Upper lobe of right lung (tissue), 1 donor: ENCODE results near the gene CRYL1. TPM values are rescaled to one million over a fixed set of nuclear protein-coding genes. Genes with fewer than 3 reads are reported as not detected.

Experiments used
- ATAC-seq: fragments of 200-7000 bp; cut with Tn5 transposase; one replicate; pipeline ENCODE4 v1.9.1; 2020; ENCODE audit warnings: mild to moderate bottlenecking, moderate library complexity
- DNase-seq: peaks from one replicate; pipeline ENCODE4 v3.0.0-alpha.2; 2020
- H3K27ac ChIP-seq: fragments of 200-600 bp; one replicate; pipeline ENCODE4 v1.8.0; 2022
- H3K27me3 ChIP-seq: fragments of 200-600 bp; one replicate; pipeline ENCODE4 v1.8.0; 2022; ENCODE audit warnings: mild to moderate bottlenecking
- H3K36me3 ChIP-seq: fragments of 200-600 bp; one replicate; pipeline ENCODE4 v1.8.0; 2022
- H3K4me1 ChIP-seq: fragments of 200-600 bp; one replicate; pipeline ENCODE4 v1.8.0; 2022
- H3K4me3 ChIP-seq: fragments of 200-600 bp; one replicate; pipeline ENCODE4 v1.8.0; 2022; ENCODE audit warnings: mild to moderate bottlenecking
- H3K9me3 ChIP-seq: fragments of 200-600 bp; one replicate; pipeline ENCODE4 v1.8.0; 2022
- CTCF ChIP-seq: fragments of 200-600 bp; IDR thresholded peaks from one replicate; pipeline ENCODE4 v1.8.0; 2022; ENCODE audit warnings: antibody characterized with exemption
- intact Hi-C: fragments of 100-400 bp; cut with DNase I; formaldehyde crosslinking; loops from one replicate; pipeline ENCODE4 v1.11.0; 2022
- total RNA-seq: library from RNA; stranded (reverse); fragmentation: NEBNext Ultra II Directional; extraction: Animal tissue kit (Norgen Biotek cat#: 25700); gene quantifications from one replicate; pipeline ENCODE4 v1.2.1, GENCODE V29; 2021
- donor health status: DM: no; HTN: yes; CAD: no; lungs with severe emphysema.

Gene CRYL1
- total RNA-seq, 1 donor from 2014 or later, result 28.5 TPM

- no peak for DNase-seq
- H3K36me3 ChIP-seq, result peaks cover 9% of the 10 kb centered on the region
- no peaks in the 10 kb centered on the region for H3K4me1 ChIP-seq
- no peak overlapping the region for H3K4me3 ChIP-seq
- no peak overlapping the region for H3K27ac ChIP-seq
- no peaks in the 10 kb centered on the region for H3K9me3 ChIP-seq
- no peak for TF ChIP-seq CTCF
- no peaks in the 10 kb centered on the region for H3K27me3 ChIP-seq
- no peak for ATAC-seq
- intact Hi-C loops, result no loop called here
Observed at GRCh38 chr13:20425819-20426219, 99.8 kb downstream of the CRYL1 start.

- H3K4me3 ChIP-seq, result no peak overlapping the region
- intact Hi-C loops, result no loop called here
- peaks cover 9% of the 10 kb centered on the region for H3K36me3 ChIP-seq
- DNase-seq, result no peak
- no peak for TF ChIP-seq CTCF
- no peaks in the 10 kb centered on the region for H3K27me3 ChIP-seq
- H3K27ac ChIP-seq, result no peak overlapping the region
- H3K9me3 ChIP-seq, result no peaks in the 10 kb centered on the region
- H3K4me1 ChIP-seq, result peaks cover 4% of the 10 kb centered on the region
- no peak for ATAC-seq
Observed at GRCh38 chr13:20424949-20425348, 100.7 kb downstream of the CRYL1 start.

DNA sequence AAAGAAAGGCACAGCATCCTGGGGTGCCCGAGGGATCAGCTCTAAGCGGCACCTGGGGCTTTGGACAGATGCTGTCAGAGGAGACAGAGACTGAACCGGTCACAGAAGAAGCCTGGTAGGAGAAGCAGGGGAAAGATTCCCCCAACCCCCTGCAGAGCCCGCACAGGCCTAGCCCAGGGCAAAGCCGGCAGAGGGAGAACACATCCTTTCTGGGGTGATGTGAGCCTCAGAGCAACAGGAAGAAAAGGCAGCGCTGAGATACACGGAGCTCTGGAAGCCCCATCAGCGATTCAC is 101.2 kb downstream of the CRYL1 start:
- intact Hi-C loops, result no loop called here
- Histone ChIP-seq H3K27me3 (no peaks in the 10 kb centered on the region), H3K4me3 (no peak overlapping the region), H3K27ac (no peak overlapping the region), H3K4me1 (peaks cover 7% of the 10 kb centered on the region), H3K9me3 (no peaks in the 10 kb centered on the region), H3K36me3 (peaks cover 9% of the 10 kb centered on the region)
- ATAC-seq (no peak), DNase-seq (no peak)
- TF ChIP-seq CTCF, result no peak

DNA sequence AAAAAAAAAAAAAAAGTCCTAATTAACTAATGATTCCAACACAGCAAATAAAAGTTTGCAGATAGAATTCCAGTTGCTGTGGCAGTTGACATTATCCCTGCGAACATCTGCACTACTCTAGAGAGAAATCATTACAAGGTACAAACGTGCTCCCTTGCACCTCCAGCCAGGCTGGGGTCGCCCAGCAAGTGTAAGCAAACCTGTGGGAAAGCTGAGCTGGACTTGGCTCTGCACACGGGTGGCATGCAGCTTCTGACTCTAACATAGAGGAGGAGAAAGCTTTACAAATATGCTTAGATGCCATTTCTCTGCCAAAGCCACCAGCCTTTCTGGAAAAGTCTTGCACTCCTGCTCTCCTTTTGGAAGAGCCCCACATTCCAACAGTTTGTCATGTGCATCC is 103.3 kb downstream of the CRYL1 start:
- DNase-seq, result no peak
- no peak overlapping the region for H3K27ac ChIP-seq
- peaks cover 7% of the 10 kb centered on the region for H3K4me1 ChIP-seq
- H3K36me3 ChIP-seq, result peaks cover 9% of the 10 kb centered on the region
- H3K9me3 ChIP-seq, result no peaks in the 10 kb centered on the region
- ATAC-seq, result no peak
- intact Hi-C loops, result no loop called here
- no peak overlapping the region for H3K4me3 ChIP-seq
- no peak for TF ChIP-seq CTCF
- no peaks in the 10 kb centered on the region for H3K27me3 ChIP-seq

DNA sequence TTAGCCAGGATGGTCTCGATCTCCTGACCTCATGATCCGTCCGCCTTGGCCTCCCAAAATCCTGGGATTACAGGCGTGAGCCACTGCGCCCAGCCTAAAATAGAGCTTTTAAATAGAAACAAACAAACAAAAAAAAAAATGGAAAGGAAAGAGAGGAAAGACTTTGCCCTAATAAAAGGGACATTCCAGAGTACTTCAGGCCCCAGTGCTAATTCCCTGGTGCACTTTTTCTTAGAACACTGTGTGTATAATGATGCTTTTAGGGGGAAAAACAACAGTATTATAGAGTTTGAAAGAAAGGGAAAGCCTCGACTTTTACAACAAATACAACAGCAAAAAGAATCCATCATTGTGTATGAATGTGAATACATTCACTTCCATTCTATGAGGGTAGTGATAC is 104.7 kb downstream of the CRYL1 start:
- DNase-seq, result no peak
- peaks cover 4% of the 10 kb centered on the region for H3K36me3 ChIP-seq

More for the DNA sequence above, 104.7 kb downstream of the CRYL1 start:
- H3K9me3 ChIP-seq, result no peaks in the 10 kb centered on the region
- H3K4me1 ChIP-seq, result peaks cover 7% of the 10 kb centered on the region
- no peak overlapping the region for H3K4me3 ChIP-seq
- H3K27me3 ChIP-seq, result no peaks in the 10 kb centered on the region
- intact Hi-C loops, result no loop called here
- no peak for TF ChIP-seq CTCF
- no peak for ATAC-seq
- H3K27ac ChIP-seq, result no peak overlapping the region
